ENCODE data around the gene IL22RA1. TPM values are rescaled to one million over a fixed set of nuclear protein-coding genes. Genes with fewer than 3 reads are reported as not detected.

IL22RA1 gene
- total and polyA plus RNA-seq, 10 of the 15 experiments (the other 5 are each of a cell fraction or from before 2014, with no cell fraction given) = not detected

DNA sequence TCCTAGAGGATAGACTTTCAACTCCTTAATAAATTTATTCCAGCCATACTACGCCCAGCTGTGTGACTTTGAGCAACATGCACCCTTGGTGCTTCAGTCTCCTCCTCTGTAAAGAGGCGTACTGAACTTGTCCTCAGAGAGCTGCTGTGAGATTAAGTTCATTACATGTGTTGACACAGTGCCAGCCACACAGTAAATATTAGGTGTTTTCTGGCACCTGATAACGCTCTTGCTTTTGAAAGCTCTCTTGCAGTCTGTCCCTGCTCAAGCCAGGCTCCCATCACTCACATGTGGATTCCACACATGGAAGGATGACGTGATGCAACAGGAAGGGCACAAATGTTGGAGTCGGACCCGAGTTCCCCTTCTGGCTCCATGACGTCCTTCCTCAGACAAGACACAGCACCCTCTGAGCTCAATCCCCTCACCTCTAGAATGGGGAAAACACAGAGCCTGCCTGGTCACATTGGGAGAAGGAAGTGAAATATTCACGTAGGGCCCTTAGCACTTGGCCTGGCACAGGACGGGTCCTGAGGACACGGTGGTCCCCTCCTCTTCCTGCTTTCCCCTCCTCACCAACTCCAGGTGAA is 36.4 kb upstream of the IL22RA1 start:
- Histone ChIP-seq H3K79me2 (ENCODE audit: control insufficient read depth, insufficient read depth, low read length) (no peaks in the 10 kb centered on the region; the same call in 1 of the 2 replicates), H3K36me3 (ENCODE audit: control insufficient read depth in 2 of 2, insufficient read depth in 2 of 2, low read length in 1 of 2) (no peaks in the 10 kb centered on the region; a peak in 1 of 4 replicates), H3K4me1 (ENCODE audit: control insufficient read depth, insufficient read depth, low read length) (peaks cover 6% of the 10 kb centered on the region), H3K4me2 (ENCODE audit: control insufficient read depth, insufficient read depth) (no peak overlapping the region), H3K9me3 (replicated peaks; ENCODE audit: control insufficient read depth, insufficient read depth, low read length) (no peaks in the 10 kb centered on the region; the same call in 2 of the 3 replicates), H3K27me3 (replicated peaks in 1 of 2; ENCODE audit: control insufficient read depth in 2 of 2, insufficient read depth in 2 of 2, low read length in 1 of 2) (peaks cover 0 to 4% of the 10 kb centered on the region in 2 experiments; a peak in 2 of 4 replicates), H2AFZ (ENCODE audit: control insufficient read depth, low read depth, low read length) (no peak overlapping the region), H3K4me3 (no peak overlapping the region), H4K20me1 (ENCODE audit: control insufficient read depth, insufficient read depth) (no peaks in the 10 kb centered on the region), H3K27ac (ENCODE audit: control insufficient read depth, insufficient read depth) (no peak overlapping the region), H3K9ac (ENCODE audit: control insufficient read depth, insufficient read depth, low read length) (no peak overlapping the region)
- CTCF ChIA-PET = interaction anchor here (0.7 to 2.7 kb wide), 6 partner anchors 8 to 212 kb away, joined by 3 to 11 read pairs (median 6); partner anchors contain the start of gene IFNLR1
- in situ Hi-C loops (cut with MboI) (loop anchor here (5.0 kb wide), 1 partner anchor 52 kb away; no protein-coding TSS in a partner anchor), intact Hi-C loops (cut with micrococcal nuclease; ENCODE audit: unreplicated experiment) (no loop called here)
- no peak for DNase-seq (ENCODE audit: low read depth, low spot score)
- no peak for FAIRE-seq
- ATAC-seq = no peak
- SMC1A ChIA-PET (ENCODE audit: uncharacterized antibody, unreplicated experiment) = interaction anchor here (0.7 to 2.2 kb wide), 2 partner anchors 11 to 1022 kb away, joined by 3 to 8 read pairs; no protein-coding TSS in a partner anchor
- POLR2A ChIA-PET = no interaction called here
- RAD21 ChIA-PET (ENCODE audit: unreplicated experiment) = interaction anchor here (1.1 to 2.2 kb wide), 4 partner anchors 11 to 213 kb away, joined by 3 to 9 read pairs (median 4); no protein-coding TSS in a partner anchor
- 72% methylated on average over 10 of the region's 10 CpGs for whole genome bisulfite sequencing (ENCODE audit: insufficient coverage, insufficient replicate concordance, low lambda C conversion rate, missing lambda C conversion rate)
- BruUV-seq (replicated peaks) = no TSS peak
- no peak for TF ChIP-seq FOXM1 (IDR thresholded peaks at IDR 0.05; ENCODE audit: low read depth, low read length)
- TF ChIP-seq PRDM15 (CRISPR knock-in tag; IDR thresholded peaks at IDR 0.05) = no peak
- no peak for TF ChIP-seq GATAD2B (conservative IDR thresholded peaks at IDR 0.05; ENCODE audit: low read depth)
- no peak for TF ChIP-seq IKZF1 (conservative IDR thresholded peaks at IDR 0.05)
- no peak for TF ChIP-seq BMI1 (IDR thresholded peaks at IDR 0.05; ENCODE audit: borderline replicate concordance)
- TF ChIP-seq, protein P1, sequence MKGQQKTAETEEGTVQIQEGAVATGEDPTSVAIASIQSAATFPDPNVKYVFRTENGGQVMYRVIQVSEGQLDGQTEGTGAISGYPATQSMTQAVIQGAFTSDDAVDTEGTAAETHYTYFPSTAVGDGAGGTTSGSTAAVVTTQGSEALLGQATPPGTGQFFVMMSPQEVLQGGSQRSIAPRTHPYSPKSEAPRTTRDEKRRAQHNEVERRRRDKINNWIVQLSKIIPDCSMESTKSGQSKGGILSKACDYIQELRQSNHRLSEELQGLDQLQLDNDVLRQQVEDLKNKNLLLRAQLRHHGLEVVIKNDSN (IDR thresholded peaks at IDR 0.05; ENCODE audit: borderline replicate concordance, extremely low read length, insufficient read depth, low read depth, low read length) = no peak
- no peak for TF ChIP-seq KDM1A (IDR thresholded peaks at IDR 0.05; ENCODE audit: borderline replicate concordance)
- TF ChIP-seq HSF1 (IDR thresholded peaks at IDR 0.05; ENCODE audit: low read depth, low read length) = no peak
- TF ChIP-seq CHD4 (IDR thresholded peaks at IDR 0.05) = no peak
- TF ChIP-seq SMAD5 (IDR thresholded peaks at IDR 0.05; ENCODE audit: low read depth) = no peak
- no peak for TF ChIP-seq SREBF1 (IDR thresholded peaks at IDR 0.05; ENCODE audit: low read length)
- TF ChIP-seq WRNIP1 (IDR thresholded peaks at IDR 0.05; ENCODE audit: borderline replicate concordance, low read depth, low read length) = no peak
- TF ChIP-seq IRF3 (IDR thresholded peaks at IDR 0.05) = no peak
- no peak for TF ChIP-seq CBX5 (IDR thresholded peaks at IDR 0.05; ENCODE audit: low read depth)
